ENCODE measurements around the gene NEDD4.
A peak's percentile ranks its signal among the peaks of the same experiment; 100 is the strongest.
"Not testable (repeated sequence)": the region's sequence is repeated elsewhere in the genome, so short reads cannot be mapped to it uniquely, and the experiment has no call there.

NEDD4 gene

DNA sequence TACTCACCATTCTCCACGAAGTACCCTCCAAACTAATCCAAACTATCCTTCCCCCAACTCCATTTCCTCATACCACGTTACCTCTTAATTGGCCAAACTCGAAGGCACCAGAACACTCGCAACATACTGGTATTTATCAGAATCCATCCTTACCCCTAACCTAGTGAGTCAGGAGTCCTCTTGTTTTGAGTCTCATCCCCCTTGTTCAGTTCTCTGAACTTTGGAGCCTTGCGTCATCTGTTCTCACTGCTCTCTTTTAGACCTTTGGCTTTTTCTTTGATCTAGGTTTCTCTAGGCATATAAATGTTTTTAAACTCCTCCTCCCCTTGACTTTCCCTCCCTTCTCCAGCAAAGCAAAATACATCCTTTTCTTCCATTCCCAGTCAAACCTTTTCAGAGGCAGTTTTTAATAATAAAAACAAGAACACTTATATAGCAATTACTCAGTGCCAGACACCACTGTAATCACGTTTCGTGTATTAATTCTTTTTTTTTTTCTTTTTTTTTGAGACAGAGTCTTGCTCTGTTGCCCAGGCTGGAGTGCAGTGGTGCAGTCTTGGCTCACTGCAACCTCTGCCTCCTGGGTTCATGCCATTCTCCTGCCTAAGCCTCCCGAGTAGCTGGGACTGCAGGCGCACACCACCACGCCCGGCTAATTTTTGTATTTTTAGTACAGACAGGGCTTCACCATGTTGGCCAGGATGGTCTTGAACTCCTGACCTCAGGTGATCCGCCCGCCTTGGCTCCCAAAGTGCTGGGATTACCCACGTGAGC lies 40.7 kb downstream of the NEDD4 start:
- not testable (repeated sequence) for DNase-seq

DNA sequence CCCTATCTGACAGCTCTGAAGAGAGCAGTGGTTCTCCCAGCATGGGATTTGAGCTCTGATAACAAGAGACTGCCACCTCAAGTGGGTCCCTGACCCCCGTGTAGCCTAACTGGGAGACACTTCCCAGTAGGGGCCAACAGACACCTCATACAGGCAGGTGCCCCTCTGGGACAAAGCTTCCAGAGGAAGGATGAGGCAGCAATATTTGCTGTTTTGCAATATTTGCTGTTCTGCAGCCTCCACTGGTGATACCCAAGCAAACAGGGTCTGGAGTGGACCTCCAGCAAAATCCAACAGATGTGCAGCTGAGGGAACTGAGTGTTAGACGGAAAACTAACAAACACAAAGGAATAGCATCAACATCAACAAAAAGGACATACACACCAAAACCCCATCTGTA lies 48.8 kb downstream of the NEDD4 start:
- not testable (repeated sequence) for DNase-seq

DNA sequence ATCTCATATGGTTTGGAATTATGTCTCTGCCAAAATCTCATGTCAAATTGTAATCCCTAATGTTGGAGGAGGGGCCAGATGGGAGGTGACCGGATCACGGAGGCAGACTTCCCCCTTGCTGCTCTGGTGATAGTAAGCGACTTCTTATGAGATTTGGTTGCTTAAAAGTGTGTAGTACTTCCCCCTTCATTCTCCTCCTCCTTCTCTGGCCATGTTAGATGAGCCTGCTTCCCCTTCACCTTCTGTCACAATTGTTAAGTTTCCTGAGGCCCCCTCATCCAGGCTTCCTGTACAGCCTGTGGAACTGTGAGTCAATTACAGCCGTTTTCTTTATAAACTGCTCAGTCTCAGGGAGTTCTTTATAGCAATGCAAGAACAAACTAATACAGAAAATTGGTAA lies 51.1 kb downstream of the NEDD4 start:
- DNase-seq = peak; percentile 80

DNA sequence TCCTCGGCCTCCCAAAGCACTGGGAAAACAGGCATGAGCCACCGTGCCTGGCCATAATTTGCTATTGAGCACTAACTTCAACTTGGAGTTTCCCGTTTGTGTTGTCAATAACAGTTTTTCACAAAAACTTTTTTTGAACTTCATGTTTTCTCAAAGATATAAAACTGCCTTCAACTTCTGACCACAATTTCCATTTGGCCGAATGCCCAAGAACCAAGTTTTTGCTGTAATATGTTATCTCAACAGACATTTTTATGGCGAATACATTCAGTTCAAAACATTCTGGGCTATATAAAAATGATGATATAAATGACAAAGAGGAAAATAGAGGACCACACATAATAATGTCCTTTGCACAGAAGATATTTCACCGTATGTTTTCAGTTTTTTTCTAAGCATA lies 56.4 kb downstream of the NEDD4 start:
- DNase-seq = peak; percentile 95

DNA sequence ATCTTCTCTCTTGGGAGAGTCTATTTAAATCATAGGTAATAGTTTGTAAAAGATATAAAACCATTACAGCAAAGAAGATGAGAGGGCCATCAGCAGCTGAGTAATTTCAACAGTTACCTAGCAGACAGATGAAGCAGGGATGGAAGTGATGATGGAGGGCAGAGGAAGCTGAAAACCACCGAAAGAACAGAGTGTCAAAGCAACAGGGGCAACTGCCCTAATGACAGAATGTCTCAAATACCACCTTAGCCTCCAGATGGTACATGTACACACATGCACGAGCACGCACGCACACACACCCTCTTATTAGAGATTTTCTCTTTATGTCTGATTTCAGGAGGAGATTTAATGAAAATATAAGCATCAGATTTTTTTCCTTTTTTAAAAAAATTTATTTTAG lies 64.5 kb downstream of the NEDD4 start:
- DNase-seq = no peak

DNA sequence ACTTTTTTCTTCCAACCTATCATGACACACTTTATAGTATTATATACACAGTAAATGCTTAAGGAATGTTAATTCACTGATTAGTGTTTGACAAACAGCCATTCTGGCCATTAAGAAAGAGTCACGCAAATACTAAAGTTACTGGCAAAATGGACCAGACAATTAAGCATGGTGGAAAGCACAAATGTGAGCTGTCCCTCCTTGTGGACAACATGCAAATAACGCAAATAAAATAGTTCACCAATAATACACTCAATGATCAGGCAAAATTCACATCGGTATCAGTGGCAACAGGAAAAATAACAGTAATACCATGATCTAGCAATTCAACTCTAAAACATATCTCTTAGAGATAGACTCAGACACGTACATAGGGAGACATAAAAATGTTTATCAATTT lies 71.7 kb downstream of the NEDD4 start:
- no peak for DNase-seq

DNA sequence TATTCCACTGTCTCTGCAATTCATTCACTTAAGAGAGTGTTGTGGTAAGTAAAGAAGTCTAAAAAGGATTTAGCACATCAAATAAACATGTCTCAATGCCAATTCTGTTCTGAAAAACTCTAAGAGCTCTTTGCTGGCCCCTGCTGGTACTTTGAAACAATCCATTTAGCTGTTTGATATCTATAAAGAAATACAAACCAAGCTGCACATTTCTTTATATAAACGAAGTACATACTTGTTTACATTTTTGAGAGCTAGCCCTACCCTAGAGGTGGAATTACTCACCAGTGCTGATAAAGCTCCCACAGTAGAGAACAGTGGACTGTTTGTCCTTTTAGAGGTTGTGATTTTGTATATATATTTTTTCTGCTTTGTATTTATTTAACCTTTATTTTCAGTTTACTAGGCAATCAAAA lies 75.5 kb downstream of the NEDD4 start:
- DNase-seq = peak; percentile 80

DNA sequence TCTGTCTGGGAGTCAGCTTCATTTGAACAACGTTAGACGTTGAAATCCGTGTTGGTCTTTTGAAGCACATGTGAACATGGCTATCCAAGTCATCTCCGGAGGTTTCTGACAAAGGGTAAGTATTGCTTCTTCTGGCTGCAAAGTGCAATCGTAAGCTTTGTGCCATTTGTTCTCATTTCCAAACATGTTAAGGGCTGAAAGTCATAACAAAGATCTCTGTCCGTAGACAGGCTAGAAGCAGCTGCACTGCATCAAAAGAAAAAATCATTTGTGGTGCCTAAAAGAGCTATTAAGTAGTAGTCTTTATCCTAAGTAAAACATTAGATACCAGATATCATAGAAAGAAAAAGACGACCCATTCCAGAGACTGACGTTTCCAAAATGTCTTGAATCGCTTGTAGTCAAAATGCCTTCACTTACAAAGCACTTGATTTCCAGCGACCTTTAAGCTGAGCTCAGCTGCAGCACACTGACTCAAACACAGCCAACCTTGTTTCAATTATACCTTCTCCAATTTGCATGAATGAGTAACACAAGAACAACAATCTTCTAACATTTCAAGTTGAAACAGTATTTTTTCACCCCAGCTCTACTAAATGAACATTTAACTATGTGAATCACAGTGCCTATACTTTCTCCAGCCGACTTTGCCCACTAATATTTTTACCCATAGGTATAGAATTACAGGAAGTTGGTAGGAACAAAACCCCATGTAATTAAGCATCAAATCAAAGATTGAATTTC lies 76.6 kb downstream of the NEDD4 start:
- DNase-seq = no peak

DNA sequence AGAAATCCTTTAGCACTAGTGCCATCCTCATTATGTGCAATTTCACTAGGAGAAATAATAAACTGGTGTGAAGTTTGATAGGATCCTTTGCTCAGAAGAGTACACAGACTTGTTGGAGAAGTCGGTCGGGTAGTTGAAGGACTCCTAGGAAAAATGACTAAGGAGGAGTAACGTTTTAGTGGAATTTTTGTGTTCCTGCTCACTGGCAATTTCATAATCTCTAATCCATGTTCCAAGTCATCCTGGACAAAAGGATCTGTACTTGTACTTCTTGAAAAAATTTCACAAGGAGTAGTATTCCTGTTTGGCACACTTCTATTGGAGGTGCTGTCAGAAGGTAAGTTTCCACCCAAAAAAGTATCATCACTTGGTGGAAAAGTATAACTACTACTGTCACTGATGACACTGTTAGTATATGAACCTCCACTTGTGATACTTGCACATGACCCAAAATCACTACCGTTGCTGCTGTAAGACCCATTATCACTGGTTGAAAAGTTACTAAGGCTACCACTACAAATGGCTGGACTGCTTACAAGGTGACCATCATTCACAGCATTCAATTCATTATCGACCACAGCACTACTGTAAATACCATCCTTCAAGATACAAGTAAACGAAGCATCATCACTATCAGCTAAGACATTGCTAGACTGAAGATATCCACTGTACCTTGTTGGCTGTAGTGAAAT lies 77.4 kb downstream of the NEDD4 start:
- DNase-seq = no peak

DNA sequence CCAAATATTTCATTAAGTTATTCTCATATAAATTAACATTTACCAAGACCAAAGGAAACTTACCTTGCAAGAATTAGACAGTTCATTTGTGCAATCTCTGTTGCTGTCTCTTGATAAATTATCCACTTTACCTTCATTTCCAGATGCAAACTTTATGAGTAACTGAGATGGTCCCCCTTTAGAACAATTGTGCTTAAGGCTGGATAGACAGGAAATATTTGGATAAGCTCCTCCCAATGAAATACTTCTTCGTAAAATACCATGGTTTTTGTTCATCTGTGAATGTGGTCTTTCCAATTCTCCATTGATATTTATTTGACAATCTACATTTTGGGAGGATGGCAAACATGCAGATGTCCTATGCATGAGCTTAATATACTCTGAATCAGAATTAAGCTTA lies 78.2 kb downstream of the NEDD4 start:
- DNase-seq = no peak

DNA sequence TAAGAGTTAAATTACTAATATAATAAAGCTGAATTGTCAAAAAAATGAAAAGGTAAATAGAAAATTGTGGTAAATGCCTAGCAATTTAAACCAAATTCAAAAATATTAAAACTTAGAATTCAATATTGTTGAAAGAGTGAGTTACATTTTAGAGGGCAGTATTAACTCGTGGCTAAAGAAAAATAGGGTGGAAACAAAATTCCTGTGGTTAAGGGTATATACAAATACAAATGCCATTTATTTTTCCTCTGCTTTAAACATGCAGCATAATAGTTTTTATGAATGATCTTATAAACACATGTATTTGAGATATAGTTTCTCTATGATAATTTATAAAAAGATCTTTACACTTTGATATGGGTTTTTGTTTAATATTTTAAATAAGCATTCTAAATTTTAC lies 79.0 kb downstream of the NEDD4 start:
- no peak for DNase-seq

DNA sequence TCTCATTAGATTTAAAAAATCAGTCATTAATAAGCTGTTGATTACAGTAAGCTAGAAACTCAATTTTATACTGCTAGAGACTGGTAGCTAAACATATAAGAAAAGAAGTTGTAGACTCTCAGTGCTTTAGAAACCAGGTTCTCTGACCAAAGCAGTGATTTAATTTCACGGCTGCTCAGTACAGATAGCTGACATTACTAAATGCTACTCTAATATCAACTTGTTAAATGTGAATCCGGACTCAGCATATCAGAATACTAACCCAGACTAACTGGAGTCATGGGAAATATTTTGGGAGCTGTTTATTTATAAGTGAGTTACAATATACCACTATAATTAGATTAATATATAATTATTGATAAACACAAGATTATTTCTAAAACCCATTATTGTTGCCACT lies 80.4 kb downstream of the NEDD4 start:
- DNase-seq = no peak

DNA sequence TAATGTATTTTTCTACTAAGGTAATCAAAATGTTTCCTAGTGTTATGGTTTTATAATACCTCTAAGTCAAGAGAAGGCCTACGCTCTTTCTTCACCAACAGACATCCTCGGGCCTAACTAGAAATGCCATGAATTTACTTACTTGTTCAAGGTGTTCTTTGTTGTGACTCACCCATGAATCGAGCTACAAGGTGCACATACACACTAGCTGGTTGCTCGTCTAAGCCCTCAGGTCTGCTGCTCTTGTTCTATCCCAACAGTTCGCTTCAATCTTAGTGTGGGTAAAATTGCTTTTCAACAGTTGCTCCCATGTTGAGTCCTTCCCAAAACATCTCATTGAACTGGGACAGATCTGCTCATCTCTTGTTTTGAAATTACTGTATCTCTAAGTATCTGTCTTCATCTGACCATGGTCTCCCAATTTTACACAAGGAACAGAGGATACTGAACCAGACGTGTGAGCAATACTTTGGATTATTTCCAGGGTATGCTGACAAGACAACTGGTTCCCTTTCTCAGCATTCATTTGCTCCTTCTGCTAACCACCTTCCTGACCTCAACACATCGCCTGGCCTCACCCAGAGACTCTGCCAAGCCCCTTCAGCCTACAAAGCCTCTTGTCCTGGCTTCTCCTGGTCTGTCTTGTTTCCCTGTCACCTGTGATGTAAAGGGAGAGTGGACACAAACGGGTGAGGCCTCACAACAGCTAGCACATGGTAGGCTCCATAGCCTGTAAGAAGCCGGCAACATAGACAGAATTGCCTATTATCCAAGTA lies 84.2 kb downstream of the NEDD4 start:
- DNase-seq = no peak

DNA sequence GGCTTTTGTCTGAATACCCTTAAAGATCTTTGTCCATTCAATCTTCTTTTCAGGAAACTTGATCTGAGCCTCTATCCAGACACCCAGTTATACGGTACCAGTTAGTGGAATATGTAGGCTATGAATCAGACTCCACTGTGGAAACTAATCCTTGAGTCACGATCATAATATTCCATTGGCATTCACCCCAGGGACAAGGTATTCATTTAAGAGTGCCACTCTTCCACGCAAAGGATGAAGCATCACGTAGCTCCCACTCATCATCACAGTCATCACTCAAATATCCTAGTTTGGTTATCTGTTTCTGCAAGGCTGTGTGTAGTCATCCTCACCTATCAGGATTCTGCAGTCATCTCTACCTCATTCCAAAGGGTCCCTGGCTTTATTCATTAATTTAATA lies 85.6 kb downstream of the NEDD4 start:
- no peak for DNase-seq

DNA sequence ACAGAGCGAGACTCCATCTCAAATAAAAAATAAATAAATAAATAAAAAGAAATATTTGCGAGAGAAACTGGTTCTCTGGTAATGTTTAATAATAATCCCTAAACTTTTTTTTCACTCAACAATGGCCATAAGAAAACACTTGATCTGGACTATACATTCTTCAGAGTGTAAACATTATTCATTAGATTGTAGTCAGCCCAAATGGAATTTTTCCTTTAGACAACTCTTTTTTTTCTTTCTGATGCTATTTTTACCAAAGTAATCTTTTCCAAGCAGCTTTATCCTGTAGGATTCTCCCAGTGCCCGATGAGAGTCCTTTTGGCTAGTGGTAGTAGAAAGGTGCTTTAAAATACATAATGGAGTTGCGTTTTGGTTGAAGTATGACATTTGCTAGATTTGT lies 90.4 kb downstream of the NEDD4 start:
- no peak for DNase-seq

DNA sequence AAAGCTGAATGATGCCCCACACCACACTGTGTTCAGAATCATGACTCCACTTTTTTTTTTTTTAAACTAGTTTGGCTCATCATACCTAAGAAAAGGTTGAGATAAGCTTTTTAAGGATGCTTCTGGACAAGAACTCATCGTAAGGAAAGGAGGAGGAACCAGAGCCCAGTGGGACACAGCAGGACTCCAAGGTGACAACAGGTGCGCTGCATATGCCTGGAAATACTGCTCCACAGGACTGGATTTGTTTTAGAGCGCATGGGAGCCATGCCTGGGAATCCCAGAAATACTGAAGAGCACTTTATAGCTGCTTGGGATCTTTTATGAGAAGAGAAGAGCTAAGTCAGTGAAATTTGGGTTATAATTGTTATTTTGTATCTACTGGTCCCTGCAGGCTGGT lies 93.4 kb downstream of the NEDD4 start:
- no peak for DNase-seq

DNA sequence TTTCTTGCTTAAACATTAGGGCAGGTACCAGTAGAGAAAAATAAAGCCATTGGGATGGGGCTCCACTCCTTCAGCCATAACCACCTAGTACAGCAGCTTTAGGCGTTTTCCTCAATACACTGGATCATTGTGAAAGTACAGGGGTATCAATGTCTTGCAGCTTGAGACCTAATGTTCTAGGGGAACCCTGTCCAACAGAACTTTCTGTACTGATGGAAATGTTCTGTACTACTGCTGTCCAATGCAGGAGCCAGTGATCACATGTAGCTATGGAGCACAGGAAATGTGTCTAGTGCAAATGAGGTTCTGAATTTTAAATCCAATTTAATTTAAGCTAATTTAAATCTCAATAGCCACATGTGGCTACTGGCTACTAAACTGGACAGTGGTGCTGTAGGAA lies 93.9 kb downstream of the NEDD4 start:
- DNase-seq = no peak

DNA sequence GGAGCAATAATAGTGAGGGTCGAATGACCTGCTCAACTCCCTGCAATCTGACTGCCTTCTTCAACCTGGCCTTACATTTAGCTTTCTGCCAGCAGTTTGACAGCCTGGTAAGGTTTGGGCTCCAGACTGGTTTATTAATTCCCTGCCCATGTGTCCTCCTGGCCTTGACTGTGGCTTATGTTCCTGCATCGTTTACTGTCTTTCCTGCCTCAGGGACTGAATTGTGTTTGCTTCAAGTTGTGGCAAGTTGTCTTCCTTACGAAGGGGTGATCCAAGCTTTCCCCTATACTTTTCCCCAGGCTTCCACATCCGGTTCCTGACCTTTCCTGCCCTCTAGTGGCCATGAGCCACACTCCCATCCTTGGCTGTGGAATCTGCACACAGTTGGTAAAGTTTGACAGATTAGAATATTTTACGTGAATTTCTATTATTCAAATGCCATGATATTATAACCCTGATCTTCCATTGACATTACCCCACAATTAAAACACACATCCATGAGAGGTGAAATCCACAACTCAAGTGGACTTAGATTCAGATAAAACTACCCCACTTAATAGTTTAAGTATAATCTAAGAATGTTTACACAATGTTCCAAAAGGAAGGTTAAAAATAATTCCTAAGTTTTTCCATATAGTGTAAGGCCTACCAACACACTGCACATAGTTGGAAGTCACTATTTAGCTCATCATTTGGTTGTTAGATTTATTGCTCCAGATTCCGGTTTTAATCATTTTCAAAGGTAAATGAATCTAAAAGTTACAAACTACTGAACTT lies 95.7 kb downstream of the NEDD4 start:
- DNase-seq = peak; percentile 54

DNA sequence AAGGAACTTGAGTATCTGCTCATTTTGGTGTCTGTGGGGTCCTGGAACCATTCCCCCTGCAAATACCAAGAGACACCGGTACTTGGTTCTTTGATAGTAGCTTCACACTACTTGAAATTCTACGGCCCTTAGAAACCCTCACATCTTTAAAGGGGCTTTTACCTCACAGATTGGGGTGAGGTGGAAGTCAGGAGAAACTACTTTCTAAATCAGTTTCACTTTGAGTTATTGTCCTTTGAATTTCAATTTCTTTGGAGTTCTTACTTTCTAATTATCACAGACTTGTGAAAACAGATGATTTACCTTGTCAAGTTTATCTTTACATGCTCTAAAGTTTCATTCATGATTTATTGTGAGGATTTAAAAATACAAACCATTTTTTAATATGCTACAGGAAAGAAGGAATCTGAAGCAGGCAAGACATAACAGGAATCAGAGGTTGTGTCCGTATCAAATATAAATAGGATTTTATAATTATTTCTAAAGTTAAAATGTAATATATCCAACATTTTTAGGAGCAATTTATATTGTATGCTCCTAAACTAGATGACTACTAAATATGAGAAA lies 98.9 kb downstream of the NEDD4 start:
- no peak for DNase-seq

DNA sequence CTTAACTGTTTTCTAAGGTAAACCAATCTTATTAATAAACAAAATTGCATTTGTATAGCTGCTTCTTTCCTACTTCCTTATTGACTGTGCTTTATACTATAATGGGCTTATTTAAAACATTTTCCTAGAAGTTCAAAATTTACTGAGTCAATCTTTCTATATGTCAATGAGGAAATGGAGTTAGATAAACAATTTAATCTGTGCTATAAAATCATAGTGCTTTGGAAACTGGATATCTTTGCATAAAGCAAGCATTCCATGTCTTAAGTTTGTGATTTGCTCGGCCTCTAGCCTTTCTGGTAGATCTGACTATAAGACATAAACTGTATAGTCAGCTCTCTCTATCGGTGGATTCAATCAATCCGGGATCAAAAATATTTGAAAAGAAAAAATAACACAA lies 99.6 kb downstream of the NEDD4 start:
- DNase-seq = no peak

DNA sequence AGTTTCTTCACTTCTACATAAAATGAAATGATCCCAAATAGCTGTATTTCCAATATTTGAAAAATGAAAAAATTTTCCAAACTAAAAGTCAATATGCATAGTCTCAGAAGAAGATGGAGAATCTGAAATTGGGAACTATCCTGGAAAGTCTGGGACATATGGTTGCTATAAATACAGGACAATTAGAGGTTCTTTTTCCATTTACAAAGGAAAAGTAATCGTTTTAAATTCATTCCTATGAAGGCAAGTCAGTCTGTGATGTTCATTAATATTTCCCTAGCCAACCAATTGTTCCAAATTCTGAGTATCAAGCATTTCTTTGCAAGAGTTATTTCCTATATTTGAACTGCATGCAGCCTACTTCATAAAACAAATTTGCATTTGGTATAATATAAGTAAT lies 102.2 kb downstream of the NEDD4 start:
- DNase-seq = no peak

DNA sequence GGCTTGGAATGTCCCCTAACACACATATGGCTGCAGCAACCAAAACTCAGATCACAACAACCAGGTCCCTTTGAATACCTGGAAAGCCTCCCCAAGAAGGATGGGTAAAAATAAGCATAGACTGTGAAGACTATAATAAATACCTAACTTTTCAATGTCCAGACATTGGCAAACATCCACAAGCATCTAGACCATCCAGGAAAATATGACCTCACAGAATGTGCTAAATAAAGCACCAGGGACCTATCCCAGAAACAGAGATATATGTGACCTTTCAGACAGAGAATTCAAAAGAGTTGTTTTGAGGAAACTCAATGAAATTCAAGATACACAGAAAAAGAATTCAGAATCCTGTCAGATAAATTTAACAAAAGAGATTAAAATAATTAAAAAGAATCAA lies 109.2 kb downstream of the NEDD4 start:
- no peak for DNase-seq

Data from hematopoietic multipotent progenitor cell treated with erythropoietin and hydrocortisone succinate and interleukin-3 and kit ligand, for 4 days (in vitro differentiated cells).